Spinal cord (tissue), 10 donors: Measurements from ENCODE around the gene KIAA1549. TPM values are rescaled to one million over a fixed set of nuclear protein-coding genes. Genes with fewer than 3 reads are reported as not detected.
A peak's percentile ranks its signal among the peaks of the same experiment; 100 is the strongest.

Experiments
- DNase-seq, 6 donors: peaks; one replicate each; pipeline versions ENCODE4 v3.0.0 to v3.0.0-alpha.2; 2013 to 2015; ENCODE audit warnings: low spot score in 6 of 6, low read depth in 4 of 6
- H3K27ac ChIP-seq: one replicate; pipeline ENCODE4 v1.5.1; 2013; ENCODE audit warnings: low read depth, low read length, control low read depth
- H3K27me3 ChIP-seq: one replicate; pipeline ENCODE4 v1.6.1; 2013; ENCODE audit warnings: low read length; ENCODE audit not compliant: control insufficient read depth, insufficient read depth
- H3K36me3 ChIP-seq: one replicate; pipeline ENCODE4 v1.6.1; 2013; ENCODE audit warnings: low read length; ENCODE audit not compliant: control insufficient read depth, insufficient read depth
- H3K4me1 ChIP-seq: one replicate; pipeline ENCODE4 v1.6.1; 2013; ENCODE audit warnings: low read length; ENCODE audit not compliant: control insufficient read depth, insufficient read depth
- H3K4me3 ChIP-seq: one replicate; pipeline ENCODE4 v1.5.1; 2013; ENCODE audit warnings: low read depth, low read length, control low read depth
- H3K9me3 ChIP-seq: one replicate; pipeline ENCODE4 v1.6.1; 2013; ENCODE audit warnings: low read length; ENCODE audit not compliant: control insufficient read depth, insufficient read depth
- WGBS: methylation state at CpG from one replicate; pipeline ENCODE4 v1.1.5; 2013; ENCODE audit warnings: missing lambda C conversion rate; ENCODE audit not compliant: insufficient coverage; 5-methylcytosine and 5-hydroxymethylcytosine counted together
- polyA plus RNA-seq, 2 donors: library from polyadenylated mRNA; unstranded; fragments of 120-200 nt; gene quantifications; one replicate each; pipeline ENCODE4 v1.2.1, GENCODE V29; 2013; ENCODE audit not compliant: insufficient read length in 2 of 2
- total RNA-seq, 2 donors: library from RNA; depleted of rRNA in 1 of 2; stranded (reverse); fragments of 120-200 nt in 1 of 2; fragments of >200 nt in 1 of 2; gene quantifications; one replicate each; pipeline versions ENCODE4 v1.2.3 to v1.2.4, GENCODE V29; 2013 to 2014
- donor health status: healthy.

Gene KIAA1549
- total and polyA plus RNA-seq, 4 donors: 11.1 to 27.8 (median 19.0) TPM

- Histone ChIP-seq H3K9me3 (no peaks in the 10 kb centered on the region), H3K4me3 (no peak overlapping the region), H3K36me3 (peaks cover 11% of the 10 kb centered on the region), H3K27ac (no peak overlapping the region), H3K27me3 (no peaks in the 10 kb centered on the region), H3K4me1 (no peaks in the 10 kb centered on the region)
- no CpG with 5 or more reads among the region's 5 CpGs for whole genome bisulfite sequencing
- DNase-seq: peak in 1 of 6 donors; percentile 41
These were observed 127.0 kb downstream of the KIAA1549 start for GRCh38 chr7:138854115-138854645.

- WGBS: no CpG with 5 or more reads among the region's 3 CpGs
These were observed 127.7 kb downstream of the KIAA1549 start for GRCh38 chr7:138853448-138853847.

DNA sequence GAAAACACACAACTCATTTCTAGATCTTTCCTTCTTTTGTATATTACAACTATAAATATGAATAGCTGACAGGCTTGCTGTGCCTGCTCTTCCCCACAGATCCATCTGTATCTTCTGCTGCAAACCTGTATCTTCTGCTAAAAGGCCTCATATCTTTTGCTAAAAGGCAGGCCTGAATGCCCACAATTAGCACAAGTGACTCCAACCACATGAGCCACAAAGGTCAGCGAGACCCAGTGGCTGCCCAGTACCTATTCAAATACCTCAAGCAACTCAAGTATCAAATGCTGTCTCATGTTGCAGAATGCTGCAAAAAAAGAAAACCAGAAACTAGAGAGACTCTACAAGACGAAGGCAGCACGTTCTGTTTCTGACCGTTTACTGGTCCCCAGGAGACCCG, 128.7 kb downstream of the KIAA1549 start:
- no peaks in the 10 kb centered on the region for H3K9me3 ChIP-seq
- no peaks in the 10 kb centered on the region for H3K27me3 ChIP-seq
- no peak overlapping the region for H3K4me3 ChIP-seq
- H3K27ac ChIP-seq: no peak overlapping the region
- 97% methylated on average over 5 of the region's 5 CpGs for WGBS
- H3K36me3 ChIP-seq: peaks cover 7% of the 10 kb centered on the region
- no peak for DNase-seq
- H3K4me1 ChIP-seq: no peaks in the 10 kb centered on the region

More at GRCh38 chr7:138853448-138853847, 127.7 kb downstream of the KIAA1549 start:
- Histone ChIP-seq H3K4me1 (no peaks in the 10 kb centered on the region), H3K36me3 (peaks cover 11% of the 10 kb centered on the region), H3K27ac (no peak overlapping the region), H3K27me3 (no peaks in the 10 kb centered on the region), H3K9me3 (no peaks in the 10 kb centered on the region), H3K4me3 (no peak overlapping the region)
- DNase-seq: no peak

GRCh38 chr7:138849701-138850100, 131.5 kb downstream of the KIAA1549 start:
- H3K4me1 ChIP-seq: no peaks in the 10 kb centered on the region
- H3K36me3 ChIP-seq: peaks cover 4% of the 10 kb centered on the region
- H3K4me3 ChIP-seq: no peak overlapping the region
- no peak overlapping the region for H3K27ac ChIP-seq
- DNase-seq: no peak
- no peaks in the 10 kb centered on the region for H3K27me3 ChIP-seq
- H3K9me3 ChIP-seq: no peaks in the 10 kb centered on the region
- 100% methylated on average over 2 of the region's 5 CpGs for WGBS

- H3K4me3 ChIP-seq: no peak overlapping the region
- no peak overlapping the region for H3K27ac ChIP-seq
- H3K4me1 ChIP-seq: no peaks in the 10 kb centered on the region
- H3K27me3 ChIP-seq: no peaks in the 10 kb centered on the region
- 100% methylated on average over 1 of the region's 3 CpGs for WGBS
- no peaks in the 10 kb centered on the region for H3K9me3 ChIP-seq
- peaks cover 13% of the 10 kb centered on the region for H3K36me3 ChIP-seq
- peak in 1 of 6 donors; percentile 13 for DNase-seq
These were observed 132.9 kb downstream of the KIAA1549 start for GRCh38 chr7:138848056-138848980.

GRCh38 chr7:138845711-138846110, 135.5 kb downstream of the KIAA1549 start:
- Histone ChIP-seq H3K27me3 (no peaks in the 10 kb centered on the region), H3K36me3 (peaks cover 9% of the 10 kb centered on the region), H3K4me3 (no peak overlapping the region), H3K27ac (no peak overlapping the region), H3K4me1 (no peaks in the 10 kb centered on the region), H3K9me3 (no peaks in the 10 kb centered on the region)
- DNase-seq: no peak
- WGBS: 51% methylated on average over 2 of the region's 2 CpGs

- WGBS: 95% methylated on average over 15 of the region's 20 CpGs
- DNase-seq: no peak
- H3K4me3 ChIP-seq: no peak overlapping the region
- H3K4me1 ChIP-seq: no peaks in the 10 kb centered on the region
- H3K27ac ChIP-seq: no peak overlapping the region
- no peaks in the 10 kb centered on the region for H3K9me3 ChIP-seq
- H3K36me3 ChIP-seq: peaks cover 15% of the 10 kb centered on the region
- no peaks in the 10 kb centered on the region for H3K27me3 ChIP-seq
These were observed 137.3 kb downstream of the KIAA1549 start for GRCh38 chr7:138843632-138844580.

DNA sequence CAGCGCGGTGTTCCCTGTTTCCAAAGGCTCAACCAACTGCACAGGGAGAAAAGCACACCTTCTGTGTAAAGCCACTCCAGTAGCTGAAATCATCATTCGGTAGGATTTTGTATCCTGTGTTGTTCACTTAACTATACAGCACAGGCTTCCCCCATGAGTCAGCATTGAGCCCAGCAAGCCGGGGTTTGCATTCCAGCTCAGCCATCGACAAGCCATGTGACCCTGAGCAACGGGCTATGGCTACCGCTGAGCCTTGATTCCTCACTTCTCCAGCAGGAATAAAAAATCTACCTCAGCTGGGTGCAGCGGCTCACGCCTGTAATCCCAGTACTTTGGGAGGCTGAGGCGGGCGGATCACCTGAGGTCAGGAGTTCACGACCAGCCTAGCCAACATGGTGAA, 139.1 kb downstream of the KIAA1549 start:
- Histone ChIP-seq H3K9me3 (no peaks in the 10 kb centered on the region), H3K27me3 (no peaks in the 10 kb centered on the region), H3K4me1 (peaks cover 7% of the 10 kb centered on the region), H3K36me3 (peaks cover 24% of the 10 kb centered on the region), H3K27ac (no peak overlapping the region), H3K4me3 (no peak overlapping the region)
- no peak for DNase-seq
- 92% methylated on average over 8 of the region's 12 CpGs for WGBS

DNA sequence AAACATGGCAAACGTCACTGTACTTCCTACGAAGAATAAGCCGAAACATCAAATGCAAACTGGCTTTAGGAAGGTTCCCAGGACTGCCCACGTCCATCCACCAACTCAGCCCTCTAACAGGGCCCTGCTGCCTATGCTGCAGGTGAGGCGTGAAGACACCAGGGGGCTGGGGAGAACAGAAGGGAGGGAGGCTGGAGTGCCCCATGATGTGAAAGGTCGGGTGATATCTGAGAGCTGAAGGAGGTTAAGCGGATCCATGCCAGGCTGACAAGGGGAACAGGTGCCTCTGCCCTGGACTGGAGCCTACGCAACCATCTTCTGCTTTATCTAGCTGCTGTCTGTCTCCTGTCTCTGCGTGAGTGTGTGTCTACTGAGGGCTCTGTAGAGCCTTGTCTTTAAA, 143.0 kb downstream of the KIAA1549 start:
- 82% methylated on average over 7 of the region's 9 CpGs for WGBS

More for the DNA sequence above, 143.0 kb downstream of the KIAA1549 start:
- Histone ChIP-seq H3K4me1 (peaks cover 7% of the 10 kb centered on the region), H3K9me3 (no peaks in the 10 kb centered on the region), H3K27ac (no peak overlapping the region), H3K36me3 (peaks cover 22% of the 10 kb centered on the region), H3K27me3 (no peaks in the 10 kb centered on the region), H3K4me3 (no peak overlapping the region)
- DNase-seq: no peak
